HuH-7.5 (cell line): ENCODE data around the gene KRTAP5-4.
A peak's percentile ranks its signal among the peaks of the same experiment; 100 is the strongest.
"Not testable (repeated sequence)": the region's sequence is repeated elsewhere in the genome, so short reads cannot be mapped to it uniquely, and the experiment has no call there.

Experiments used
- DNase-seq: peaks from one replicate; pipeline ENCODE4 v3.0.0; 2011; ENCODE audit warnings: low spot score

Gene KRTAP5-4

GRCh38 chr11:1652771-1653540 is 31.0 kb upstream of the KRTAP5-4 start:
- peak; percentile 88 for DNase-seq

DNA sequence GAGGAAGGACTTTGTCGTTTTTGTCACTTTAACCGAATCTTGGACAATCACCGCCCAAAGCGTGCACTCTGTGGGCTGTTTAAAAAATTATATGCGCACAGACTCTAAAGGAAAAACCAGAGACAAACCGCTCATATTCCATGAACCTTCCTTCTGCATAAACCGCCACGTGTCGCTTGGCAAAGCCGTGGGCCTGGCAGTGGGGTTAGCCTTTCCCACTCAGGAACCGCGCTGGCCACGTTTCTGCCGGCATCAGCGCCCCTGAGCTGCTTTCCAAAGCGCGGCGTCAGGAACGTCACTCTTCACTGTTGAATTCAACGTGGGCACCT is 30.5 kb upstream of the KRTAP5-4 start:
- DNase-seq, result no peak

GRCh38 chr11:1652026-1652425 is 30.1 kb upstream of the KRTAP5-4 start:
- no peak for DNase-seq

- no peak for DNase-seq
Measured at GRCh38 chr11:1651411-1651980, 29.6 kb upstream of the KRTAP5-4 start.

DNA sequence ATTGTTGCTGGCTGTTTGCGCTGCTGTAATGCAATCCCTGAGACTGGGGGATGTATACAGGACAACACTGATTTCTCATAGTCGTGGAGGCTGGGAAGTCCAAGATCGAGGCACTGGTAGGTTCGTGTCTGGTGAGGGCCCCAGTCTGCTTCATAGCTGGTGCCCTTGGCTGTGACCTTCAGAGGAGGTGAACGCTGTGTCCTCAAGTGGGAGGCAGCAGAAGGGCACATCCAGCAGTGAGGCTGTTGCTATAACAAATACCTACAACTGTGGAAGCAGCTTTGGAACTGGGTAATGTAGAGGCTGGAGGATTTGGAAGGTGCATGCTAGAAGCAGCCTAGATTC is 29.0 kb upstream of the KRTAP5-4 start:
- no peak for DNase-seq

- no peak for DNase-seq
Measured at GRCh38 chr11:1650034-1650917, 28.3 kb upstream of the KRTAP5-4 start.

DNA sequence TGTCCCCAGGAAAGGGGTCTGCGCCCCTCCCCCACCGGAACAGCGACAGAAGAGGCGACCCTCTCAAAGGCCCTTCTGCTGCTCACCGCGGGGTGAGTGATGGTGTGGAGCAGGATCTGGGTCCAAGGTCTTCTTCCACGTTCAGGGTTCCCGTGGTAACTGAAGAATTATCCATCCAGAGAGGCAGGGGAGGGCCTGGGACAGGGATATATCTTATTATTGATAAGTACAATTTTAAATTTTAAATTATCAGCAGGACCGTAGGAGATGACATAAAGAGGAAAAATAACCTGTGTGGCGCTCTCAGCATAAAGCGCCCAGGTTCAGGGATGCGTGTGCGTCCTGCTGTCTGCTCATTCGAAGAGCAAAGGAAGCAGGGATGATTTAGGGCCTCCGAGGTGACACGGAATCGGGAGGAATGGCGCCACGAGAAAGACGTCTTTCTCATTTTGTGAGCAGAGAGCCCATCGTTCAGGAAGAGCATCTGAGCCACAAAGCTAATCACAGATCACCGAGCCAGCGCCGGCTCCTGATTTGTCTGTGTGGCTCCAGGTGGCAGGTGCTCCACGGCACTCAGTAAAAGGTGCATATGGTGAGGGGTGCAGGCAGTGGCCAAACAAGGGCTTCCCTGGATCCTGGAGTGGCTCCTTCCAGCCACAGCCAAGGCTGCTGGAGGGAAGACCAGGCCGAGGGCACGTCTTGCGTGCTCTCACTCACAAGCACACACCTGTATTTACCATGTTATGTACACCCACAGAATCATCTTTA is 26.9 kb upstream of the KRTAP5-4 start:
- no peak for DNase-seq

GRCh38 chr11:1647901-1648652 is 26.1 kb upstream of the KRTAP5-4 start:
- DNase-seq, result no peak

DNA sequence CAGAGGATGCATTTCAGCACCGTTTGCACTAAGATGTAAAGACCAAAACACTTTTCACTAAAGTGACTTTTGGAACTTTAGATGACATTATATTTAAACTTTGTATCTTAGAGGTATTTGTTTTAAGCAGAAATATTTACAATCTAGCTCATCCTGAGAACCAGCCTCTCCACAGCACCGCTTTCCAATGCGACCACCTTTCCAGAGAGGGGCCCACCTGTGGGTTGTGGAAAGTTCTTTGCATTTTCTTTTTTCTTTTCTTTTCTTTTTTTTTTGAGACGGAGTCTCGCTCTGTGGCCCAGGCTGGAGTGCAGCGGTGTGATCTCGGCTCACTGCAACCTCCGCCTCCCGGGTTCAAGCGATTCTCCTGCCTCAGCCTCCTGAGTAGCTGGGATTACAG is 24.6 kb upstream of the KRTAP5-4 start:
- not testable (repeated sequence) for DNase-seq

DNA sequence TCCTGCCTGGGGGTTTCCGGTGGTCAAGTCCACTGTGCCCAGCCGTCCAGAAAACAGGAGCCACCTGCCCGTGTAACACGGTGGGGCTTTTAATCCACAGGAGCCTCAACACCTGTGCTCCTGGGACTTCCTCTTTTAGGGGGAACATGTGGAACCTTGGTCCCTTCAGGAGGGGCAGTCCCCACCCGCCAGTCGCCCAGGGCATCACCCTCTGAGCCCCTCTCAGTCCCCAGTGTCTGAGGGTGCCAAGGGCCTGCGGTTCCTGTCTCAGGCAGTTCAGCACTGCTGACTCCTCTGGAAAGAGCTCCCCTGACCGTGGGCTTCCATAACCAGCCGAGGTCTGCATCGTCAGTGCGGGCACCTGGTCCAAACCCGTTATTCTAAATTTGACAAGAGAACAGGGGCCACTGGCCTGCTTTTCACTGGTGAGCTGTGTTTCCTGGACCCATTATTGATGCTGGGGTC is 23.5 kb upstream of the KRTAP5-4 start:
- no peak for DNase-seq

GRCh38 chr11:1644601-1645356 is 22.8 kb upstream of the KRTAP5-4 start:
- DNase-seq, result no peak

GRCh38 chr11:1643146-1643690 is 21.3 kb upstream of the KRTAP5-4 start:
- DNase-seq, result no peak

DNA sequence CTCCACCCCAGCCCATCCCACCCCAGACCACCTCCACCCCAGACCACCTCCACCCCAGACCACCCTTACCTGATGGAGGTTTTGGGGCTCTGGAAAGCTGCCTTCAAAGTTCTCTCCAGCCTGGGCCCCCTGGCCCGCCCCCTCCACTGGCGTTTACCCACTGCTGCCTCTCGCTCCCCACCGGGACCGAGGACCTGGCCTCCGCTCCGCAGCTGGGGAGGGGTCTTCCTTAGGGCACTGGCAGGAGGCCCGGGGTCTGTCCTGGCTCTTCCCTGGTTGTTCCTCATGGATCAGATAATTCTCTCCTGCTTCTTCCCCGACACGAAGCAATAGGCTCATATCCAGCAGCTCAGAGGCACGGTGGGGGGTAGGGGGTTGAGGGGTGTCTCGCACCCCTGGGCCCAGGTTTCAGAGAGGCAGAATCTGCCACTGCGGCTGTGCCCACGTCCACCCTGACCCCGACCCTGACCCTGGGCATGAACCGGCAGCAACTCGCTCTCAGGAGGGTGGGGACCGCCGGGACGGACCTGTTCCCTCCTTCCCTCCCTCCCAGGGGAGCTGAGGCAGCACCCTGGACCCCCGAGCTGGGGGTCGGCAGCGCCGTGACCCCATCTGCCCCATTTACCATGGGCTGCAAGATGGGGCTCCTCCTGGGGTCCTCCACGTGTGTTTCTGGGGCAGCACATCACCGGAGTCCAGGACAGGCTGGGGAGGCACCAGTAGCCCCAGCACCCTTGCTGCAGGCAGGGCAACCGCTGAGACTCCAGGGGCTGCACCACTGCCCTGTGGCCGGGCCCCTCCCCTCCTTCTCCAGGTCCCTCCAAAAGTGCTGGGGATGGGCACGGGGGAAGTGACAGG is 20.6 kb upstream of the KRTAP5-4 start:
- DNase-seq, result no peak

GRCh38 chr11:1641096-1641495 is 19.2 kb upstream of the KRTAP5-4 start:
- no peak for DNase-seq

- peak; percentile 82 for DNase-seq
Measured at GRCh38 chr11:1640076-1640946, 18.4 kb upstream of the KRTAP5-4 start.

GRCh38 chr11:1639666-1640065 is 17.7 kb upstream of the KRTAP5-4 start:
- no peak for DNase-seq

- DNase-seq, result no peak
Measured at GRCh38 chr11:1639102-1639620, 17.2 kb upstream of the KRTAP5-4 start.

DNA sequence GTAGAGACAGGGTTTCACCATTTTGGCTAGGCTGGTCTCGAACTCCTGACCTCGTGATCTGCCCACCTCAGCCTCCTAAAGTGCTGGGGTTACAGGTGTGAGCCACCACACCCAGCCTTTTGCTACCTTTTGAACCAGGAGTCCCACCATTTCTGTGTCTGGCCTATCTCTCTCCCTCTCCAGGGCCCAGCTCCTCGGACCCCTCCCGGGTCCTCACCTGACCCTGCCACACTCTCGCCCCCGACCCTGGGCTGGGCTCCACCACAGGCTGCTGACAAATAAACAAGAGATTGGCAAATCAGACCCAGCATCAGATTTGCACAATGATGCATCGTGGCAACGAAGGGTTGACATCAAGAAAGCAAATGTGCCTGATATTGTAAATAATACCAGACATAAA is 16.4 kb upstream of the KRTAP5-4 start:
- DNase-seq, result no peak
